ENCODE data around the gene IQSEC2. TPM values are rescaled to one million over a fixed set of nuclear protein-coding genes. Genes with fewer than 3 reads are reported as not detected.

IQSEC2 gene
- total and polyA plus RNA-seq, 2 donors (not counting 1 experiment from before 2014, with no cell fraction given) = 0.58 to 0.94 TPM

DNA sequence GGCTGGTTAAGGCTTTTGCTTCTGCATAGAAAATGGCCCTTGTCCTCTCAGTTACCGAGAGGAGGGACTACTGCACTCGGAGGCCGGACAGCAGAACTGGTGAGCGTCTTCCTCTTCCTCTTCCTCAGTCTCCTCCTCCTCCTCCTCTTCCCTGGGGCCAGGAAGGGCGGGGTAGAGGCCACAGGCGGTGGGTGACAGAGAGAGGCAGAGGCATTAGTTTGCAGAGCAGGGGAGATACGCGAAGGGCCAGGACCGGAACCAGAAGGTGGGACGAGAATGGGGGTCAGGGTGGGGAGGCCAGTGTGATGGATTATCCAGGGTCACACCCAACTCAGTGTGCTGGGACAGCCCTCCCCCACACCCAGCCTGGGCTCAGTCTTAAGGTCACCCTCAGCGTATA, 14.5 kb downstream of the IQSEC2 start:
- intact Hi-C loops (cut with micrococcal nuclease) = no loop called here
- H3K36me3 ChIP-seq (replicated peaks in 1 of 2; ENCODE audit: control extremely low read depth in 1 of 2, control insufficient read depth in 1 of 2, extremely low read depth in 1 of 2, insufficient read depth in 2 of 2, low read length in 1 of 2) = no peaks in the 10 kb centered on the region
- H3K4me3 ChIP-seq (ENCODE audit: control extremely low read depth in 1 of 5, extremely low read depth in 1 of 5, insufficient read depth in 1 of 5, low read depth in 2 of 5, low read length in 4 of 5) = no peak overlapping the region
- no peak overlapping the region for H3K27ac ChIP-seq (ENCODE audit: low read length in 2 of 2)
- CTCF ChIA-PET = no interaction called here
- H3K4me1 ChIP-seq (ENCODE audit: control insufficient read depth in 2 of 2, insufficient read depth in 2 of 2, low read length in 2 of 2) = no peaks in the 10 kb centered on the region
- no peak for ATAC-seq (ENCODE audit: low read depth)
- DNase-seq = no peak
- POLR2A ChIA-PET = no interaction called here
- TF ChIP-seq, protein P1, sequence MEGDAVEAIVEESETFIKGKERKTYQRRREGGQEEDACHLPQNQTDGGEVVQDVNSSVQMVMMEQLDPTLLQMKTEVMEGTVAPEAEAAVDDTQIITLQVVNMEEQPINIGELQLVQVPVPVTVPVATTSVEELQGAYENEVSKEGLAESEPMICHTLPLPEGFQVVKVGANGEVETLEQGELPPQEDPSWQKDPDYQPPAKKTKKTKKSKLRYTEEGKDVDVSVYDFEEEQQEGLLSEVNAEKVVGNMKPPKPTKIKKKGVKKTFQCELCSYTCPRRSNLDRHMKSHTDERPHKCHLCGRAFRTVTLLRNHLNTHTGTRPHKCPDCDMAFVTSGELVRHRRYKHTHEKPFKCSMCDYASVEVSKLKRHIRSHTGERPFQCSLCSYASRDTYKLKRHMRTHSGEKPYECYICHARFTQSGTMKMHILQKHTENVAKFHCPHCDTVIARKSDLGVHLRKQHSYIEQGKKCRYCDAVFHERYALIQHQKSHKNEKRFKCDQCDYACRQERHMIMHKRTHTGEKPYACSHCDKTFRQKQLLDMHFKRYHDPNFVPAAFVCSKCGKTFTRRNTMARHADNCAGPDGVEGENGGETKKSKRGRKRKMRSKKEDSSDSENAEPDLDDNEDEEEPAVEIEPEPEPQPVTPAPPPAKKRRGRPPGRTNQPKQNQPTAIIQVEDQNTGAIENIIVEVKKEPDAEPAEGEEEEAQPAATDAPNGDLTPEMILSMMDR (IDR thresholded peaks at IDR 0.05) = no peak
- no peak for TF ChIP-seq EZH2 (IDR thresholded peaks at IDR 0.05; ENCODE audit: borderline replicate concordance, insufficient read depth, low read depth, low read length, poor library complexity, severe bottlenecking)
- H3K9me3 Mint-ChIP-seq (ENCODE audit: insufficient read depth) = no peaks in the 10 kb centered on the region
- no peak overlapping the region for H3K4me3 Mint-ChIP-seq
- H3K4me1 Mint-ChIP-seq = peaks cover 2% of the 10 kb centered on the region
- H3K79me2 ChIP-seq (ENCODE audit: control insufficient read depth, insufficient read depth, low read length) = no peaks in the 10 kb centered on the region
- H4K20me1 ChIP-seq (ENCODE audit: control insufficient read depth, insufficient read depth, low read length, poor library complexity, severe bottlenecking) = no peaks in the 10 kb centered on the region
- no peak overlapping the region for H2AFZ ChIP-seq (ENCODE audit: insufficient read depth, low read depth, low read length, poor library complexity, severe bottlenecking)
- H3K9me3 ChIP-seq (ENCODE audit: control extremely low read depth in 1 of 3, control insufficient read depth in 2 of 3, insufficient read depth in 1 of 3, low read length in 2 of 3) = no peaks in the 10 kb centered on the region
- H3K27me3 Mint-ChIP-seq = peaks cover 14% of the 10 kb centered on the region
- H3K27me3 ChIP-seq (replicated peaks in 1 of 4; ENCODE audit: control extremely low read depth in 1 of 4, control insufficient read depth in 3 of 4, insufficient read depth in 4 of 4, low read length in 3 of 4) = no peaks in the 10 kb centered on the region
- no peak overlapping the region for H3K9ac ChIP-seq (ENCODE audit: low read length)
- no CpG with 5 or more reads among the region's 11 CpGs for WGBS (ENCODE audit: insufficient coverage)
- H3K27ac Mint-ChIP-seq = no peak overlapping the region
- H3K4me2 ChIP-seq (replicated peaks; ENCODE audit: low read depth, low read length, poor library complexity, severe bottlenecking) = no peak overlapping the region

DNA sequence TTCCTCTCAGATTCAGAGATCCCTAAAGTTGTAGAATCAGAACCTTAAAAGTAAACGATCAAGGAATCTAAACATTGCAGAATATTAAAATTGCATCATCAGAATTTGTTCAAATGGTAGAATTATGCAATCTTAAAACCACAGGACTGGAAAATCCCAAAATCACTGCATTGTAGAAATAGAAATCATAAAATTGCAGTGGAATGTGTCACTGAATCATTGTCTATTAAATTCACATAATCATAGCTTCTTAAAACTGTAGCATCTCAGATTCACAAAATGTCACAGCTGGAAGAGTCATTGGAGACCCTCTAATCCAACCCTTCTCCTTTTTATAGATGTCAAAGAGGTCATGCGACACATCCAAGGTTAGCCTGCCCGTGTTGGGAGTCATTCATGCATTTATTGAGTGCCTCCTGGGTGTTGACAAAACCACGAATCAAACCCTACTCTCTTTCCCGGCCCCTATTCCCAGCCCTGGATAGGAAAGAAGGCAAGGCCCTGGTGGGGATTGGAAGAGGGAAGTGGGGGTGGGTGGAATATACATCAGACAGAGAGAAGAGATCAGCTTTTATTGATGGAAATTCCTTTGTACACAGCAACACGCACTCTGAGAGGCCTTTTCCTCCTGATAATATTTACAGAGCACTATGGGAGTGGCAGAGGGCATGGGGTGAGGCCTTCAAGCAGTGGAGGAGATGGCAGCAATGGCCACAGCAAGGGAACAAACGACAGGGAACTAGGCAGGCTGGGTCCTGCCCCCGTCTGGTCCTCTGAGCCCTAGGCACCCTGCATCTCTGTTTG, 15.4 kb downstream of the IQSEC2 start:
- POLR2A ChIA-PET = no interaction called here
- Histone ChIP-seq H3K4me1 (ENCODE audit: control insufficient read depth in 2 of 2, insufficient read depth in 2 of 2, low read length in 2 of 2) (no peaks in the 10 kb centered on the region), H3K36me3 (replicated peaks in 1 of 2; ENCODE audit: control extremely low read depth in 1 of 2, control insufficient read depth in 1 of 2, extremely low read depth in 1 of 2, insufficient read depth in 2 of 2, low read length in 1 of 2) (no peaks in the 10 kb centered on the region), H3K27ac (ENCODE audit: low read length in 2 of 2) (no peak overlapping the region), H3K9me3 (ENCODE audit: control extremely low read depth in 1 of 3, control insufficient read depth in 2 of 3, insufficient read depth in 1 of 3, low read length in 2 of 3) (no peaks in the 10 kb centered on the region), H3K79me2 (ENCODE audit: control insufficient read depth, insufficient read depth, low read length) (no peaks in the 10 kb centered on the region), H3K27me3 (replicated peaks in 1 of 4; ENCODE audit: control extremely low read depth in 1 of 4, control insufficient read depth in 3 of 4, insufficient read depth in 4 of 4, low read length in 3 of 4) (no peaks in the 10 kb centered on the region), H3K4me2 (replicated peaks; ENCODE audit: low read depth, low read length, poor library complexity, severe bottlenecking) (no peak overlapping the region), H3K4me3 (ENCODE audit: control extremely low read depth in 1 of 5, extremely low read depth in 1 of 5, insufficient read depth in 1 of 5, low read depth in 2 of 5, low read length in 4 of 5) (no peak overlapping the region), H3K9ac (ENCODE audit: low read length) (no peak overlapping the region), H2AFZ (ENCODE audit: insufficient read depth, low read depth, low read length, poor library complexity, severe bottlenecking) (no peak overlapping the region), H4K20me1 (ENCODE audit: control insufficient read depth, insufficient read depth, low read length, poor library complexity, severe bottlenecking) (no peaks in the 10 kb centered on the region)
- Mint-ChIP-seq H3K4me1 (peaks cover 6% of the 10 kb centered on the region), H3K27ac (no peak overlapping the region), H3K4me3 (no peak overlapping the region), H3K9me3 (ENCODE audit: insufficient read depth) (no peaks in the 10 kb centered on the region), H3K27me3 (peaks cover 14% of the 10 kb centered on the region)
- CTCF ChIA-PET = no interaction called here
- 100% methylated on average over 1 of the region's 8 CpGs for WGBS (ENCODE audit: insufficient coverage)
- intact Hi-C loops (cut with micrococcal nuclease) = no loop called here
- no peak for ATAC-seq (ENCODE audit: low read depth)
- DNase-seq = no peak
- no peak for TF ChIP-seq EZH2 (IDR thresholded peaks at IDR 0.05; ENCODE audit: borderline replicate concordance, insufficient read depth, low read depth, low read length, poor library complexity, severe bottlenecking)
- TF ChIP-seq, protein P1 (IDR thresholded peaks at IDR 0.05) = no peak
